AG04449 (cell line): Measurements from ENCODE around the gene RIPOR3.

Source experiments
- CTCF ChIA-PET: fragments of 350-600 bp; formaldehyde crosslinking; extraction: SDS; loops from one replicate; lab custom pipeline; 2021; ENCODE audit warnings: antibody characterized with exemption; lab: Yijun Ruan, JAX
- POLR2A ChIA-PET: fragments of 400-600, 350-600 bp; formaldehyde crosslinking; extraction: SDS; loops from one replicate; lab custom pipeline; 2020; ENCODE audit warnings: antibody characterized with exemption, inconsistent platforms; lab: Yijun Ruan, JAX
- DNase-seq: peaks from one replicate; pipeline ENCODE4 v3.0.0-alpha.2; 2010; ENCODE audit warnings: low read depth, low spot score
- H3K4me3 ChIP-seq: 2 replicates; pipeline ENCODE4 v1.5.1; 2011; ENCODE audit warnings: low read depth, mild to moderate bottlenecking, control low read depth, low read length
- TF ChIP-seq, protein P1 (sequence below): IDR thresholded peaks from one replicate; pipeline ENCODE4 v1.5.1; 2011; ENCODE audit warnings: mild to moderate bottlenecking, moderate library complexity, low read length, control low read depth, inconsistent platforms; ENCODE audit not compliant: insufficient read depth; ENCODE audit errors: missing control alignments

The RIPOR3 gene, protein sequence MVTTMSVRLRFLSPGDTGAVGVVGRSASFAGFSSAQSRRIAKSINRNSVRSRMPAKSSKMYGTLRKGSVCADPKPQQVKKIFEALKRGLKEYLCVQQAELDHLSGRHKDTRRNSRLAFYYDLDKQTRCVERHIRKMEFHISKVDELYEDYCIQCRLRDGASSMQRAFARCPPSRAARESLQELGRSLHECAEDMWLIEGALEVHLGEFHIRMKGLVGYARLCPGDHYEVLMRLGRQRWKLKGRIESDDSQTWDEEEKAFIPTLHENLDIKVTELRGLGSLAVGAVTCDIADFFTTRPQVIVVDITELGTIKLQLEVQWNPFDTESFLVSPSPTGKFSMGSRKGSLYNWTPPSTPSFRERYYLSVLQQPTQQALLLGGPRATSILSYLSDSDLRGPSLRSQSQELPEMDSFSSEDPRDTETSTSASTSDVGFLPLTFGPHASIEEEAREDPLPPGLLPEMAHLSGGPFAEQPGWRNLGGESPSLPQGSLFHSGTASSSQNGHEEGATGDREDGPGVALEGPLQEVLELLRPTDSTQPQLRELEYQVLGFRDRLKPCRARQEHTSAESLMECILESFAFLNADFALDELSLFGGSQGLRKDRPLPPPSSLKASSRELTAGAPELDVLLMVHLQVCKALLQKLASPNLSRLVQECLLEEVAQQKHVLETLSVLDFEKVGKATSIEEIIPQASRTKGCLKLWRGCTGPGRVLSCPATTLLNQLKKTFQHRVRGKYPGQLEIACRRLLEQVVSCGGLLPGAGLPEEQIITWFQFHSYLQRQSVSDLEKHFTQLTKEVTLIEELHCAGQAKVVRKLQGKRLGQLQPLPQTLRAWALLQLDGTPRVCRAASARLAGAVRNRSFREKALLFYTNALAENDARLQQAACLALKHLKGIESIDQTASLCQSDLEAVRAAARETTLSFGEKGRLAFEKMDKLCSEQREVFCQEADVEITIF

DNA sequence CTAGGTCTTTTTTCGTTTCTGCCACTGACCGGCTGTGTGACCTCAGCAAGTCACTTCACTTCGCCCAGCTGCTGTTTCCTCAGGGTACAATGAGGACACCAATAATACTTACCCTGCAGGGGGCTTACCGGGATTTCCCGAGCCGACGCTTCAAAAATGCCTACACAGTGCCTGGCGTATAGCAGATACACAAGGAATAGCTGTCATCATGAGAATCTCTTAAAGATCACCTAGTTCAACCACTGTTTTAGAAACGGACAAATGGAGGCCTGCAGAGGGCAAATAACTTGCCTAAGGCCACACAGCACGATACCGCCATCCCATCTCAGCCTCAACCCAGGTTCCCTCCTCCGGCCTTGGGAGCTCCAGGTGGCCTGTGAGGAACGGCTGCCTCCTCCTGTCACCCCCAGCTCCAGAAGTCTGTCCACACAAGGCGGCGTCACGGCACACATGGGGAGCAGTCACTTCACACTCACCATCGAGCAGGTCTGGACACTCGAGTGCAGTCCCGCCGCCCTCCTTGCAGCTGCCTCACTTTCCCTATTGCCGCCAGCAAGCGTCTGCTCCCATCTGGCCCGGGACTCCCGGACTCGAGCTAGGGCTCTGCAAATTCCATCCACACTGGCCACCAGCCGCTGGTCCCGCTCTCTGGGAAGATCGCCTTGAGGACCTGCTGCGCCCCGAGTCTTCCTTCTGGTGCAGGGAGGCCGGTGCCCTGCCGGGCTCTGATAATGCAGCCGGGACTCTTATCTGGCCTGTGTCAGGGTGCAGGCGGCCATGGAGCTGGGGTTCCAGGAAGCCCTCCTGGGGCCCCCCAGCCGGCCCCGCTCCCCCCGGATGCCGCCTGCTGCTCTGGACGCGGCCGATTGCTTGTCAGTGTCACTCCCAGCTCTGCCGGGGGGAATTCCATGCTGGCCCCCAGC, at the start of gene RIPOR3:
TSS of gene RIPOR3 (minus strand) at position 893 of the 923 bp plus-strand sequence. CDS start at position 479, 414 bp downstream.
- H3K4me3 ChIP-seq, result peak within 1 kb of the TSS; percentile 32
- no peak for DNase-seq
- CTCF ChIA-PET, result no interaction called here
- TF ChIP-seq, protein P1, sequence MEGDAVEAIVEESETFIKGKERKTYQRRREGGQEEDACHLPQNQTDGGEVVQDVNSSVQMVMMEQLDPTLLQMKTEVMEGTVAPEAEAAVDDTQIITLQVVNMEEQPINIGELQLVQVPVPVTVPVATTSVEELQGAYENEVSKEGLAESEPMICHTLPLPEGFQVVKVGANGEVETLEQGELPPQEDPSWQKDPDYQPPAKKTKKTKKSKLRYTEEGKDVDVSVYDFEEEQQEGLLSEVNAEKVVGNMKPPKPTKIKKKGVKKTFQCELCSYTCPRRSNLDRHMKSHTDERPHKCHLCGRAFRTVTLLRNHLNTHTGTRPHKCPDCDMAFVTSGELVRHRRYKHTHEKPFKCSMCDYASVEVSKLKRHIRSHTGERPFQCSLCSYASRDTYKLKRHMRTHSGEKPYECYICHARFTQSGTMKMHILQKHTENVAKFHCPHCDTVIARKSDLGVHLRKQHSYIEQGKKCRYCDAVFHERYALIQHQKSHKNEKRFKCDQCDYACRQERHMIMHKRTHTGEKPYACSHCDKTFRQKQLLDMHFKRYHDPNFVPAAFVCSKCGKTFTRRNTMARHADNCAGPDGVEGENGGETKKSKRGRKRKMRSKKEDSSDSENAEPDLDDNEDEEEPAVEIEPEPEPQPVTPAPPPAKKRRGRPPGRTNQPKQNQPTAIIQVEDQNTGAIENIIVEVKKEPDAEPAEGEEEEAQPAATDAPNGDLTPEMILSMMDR, result no peak
- POLR2A ChIA-PET, result interaction anchor here (0.6 kb wide), 1 partner anchor 353 kb away, joined by 3 read pairs; no protein-coding TSS in a partner anchor

DNA sequence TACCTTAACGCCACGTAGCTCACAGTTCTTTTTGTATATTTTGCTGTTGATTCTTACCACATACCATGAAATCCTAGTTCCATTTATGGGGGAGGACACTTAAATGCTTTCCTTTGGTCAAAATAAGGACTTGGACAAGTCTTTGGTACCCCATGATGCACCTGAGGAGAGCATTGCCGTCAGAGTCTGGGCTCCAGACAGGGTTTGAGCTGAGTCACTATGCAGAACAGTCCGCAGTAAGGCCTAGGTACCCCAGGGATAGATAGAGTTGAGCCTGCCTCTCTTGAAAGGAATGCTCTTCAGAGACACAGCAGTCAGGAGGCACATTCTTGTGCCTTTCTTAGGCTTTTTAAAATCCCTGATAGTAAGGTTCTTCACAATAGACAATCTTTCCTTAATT, 46.0 kb upstream of the RIPOR3 start:
- ChIA-PET CTCF (interaction anchor here (0.7 to 2.8 kb wide), 3 partner anchors 12 to 57 kb away, joined by 3 to 13 read pairs (median 4); no protein-coding TSS in a partner anchor), POLR2A (no interaction called here)
- no peak for DNase-seq
- no peak overlapping the region for H3K4me3 ChIP-seq
- TF ChIP-seq, protein P1, result no peak

DNA sequence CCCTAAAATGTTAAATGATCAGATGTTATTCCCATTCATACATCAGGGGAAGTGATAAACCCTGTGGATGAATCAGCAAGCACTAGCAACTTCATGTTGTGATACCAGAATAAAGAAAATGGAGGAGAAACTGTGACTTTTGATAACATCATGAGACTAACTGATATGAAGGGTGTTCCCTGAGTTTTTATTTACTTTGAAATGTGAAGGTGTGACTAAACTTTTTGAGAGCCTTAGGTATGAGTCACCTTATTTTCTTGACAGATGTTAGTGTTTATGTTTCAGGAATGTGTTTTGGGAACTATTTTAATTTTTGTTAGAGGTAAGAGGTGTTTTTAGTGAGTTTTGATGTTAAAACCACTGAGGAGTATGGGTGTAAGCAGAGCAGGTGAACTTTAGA, 44.5 kb upstream of the RIPOR3 start:
- DNase-seq, result no peak
- POLR2A ChIA-PET, result no interaction called here
- TF ChIP-seq, protein P1, result no peak
- CTCF ChIA-PET, result no interaction called here
- no peak overlapping the region for H3K4me3 ChIP-seq

DNA sequence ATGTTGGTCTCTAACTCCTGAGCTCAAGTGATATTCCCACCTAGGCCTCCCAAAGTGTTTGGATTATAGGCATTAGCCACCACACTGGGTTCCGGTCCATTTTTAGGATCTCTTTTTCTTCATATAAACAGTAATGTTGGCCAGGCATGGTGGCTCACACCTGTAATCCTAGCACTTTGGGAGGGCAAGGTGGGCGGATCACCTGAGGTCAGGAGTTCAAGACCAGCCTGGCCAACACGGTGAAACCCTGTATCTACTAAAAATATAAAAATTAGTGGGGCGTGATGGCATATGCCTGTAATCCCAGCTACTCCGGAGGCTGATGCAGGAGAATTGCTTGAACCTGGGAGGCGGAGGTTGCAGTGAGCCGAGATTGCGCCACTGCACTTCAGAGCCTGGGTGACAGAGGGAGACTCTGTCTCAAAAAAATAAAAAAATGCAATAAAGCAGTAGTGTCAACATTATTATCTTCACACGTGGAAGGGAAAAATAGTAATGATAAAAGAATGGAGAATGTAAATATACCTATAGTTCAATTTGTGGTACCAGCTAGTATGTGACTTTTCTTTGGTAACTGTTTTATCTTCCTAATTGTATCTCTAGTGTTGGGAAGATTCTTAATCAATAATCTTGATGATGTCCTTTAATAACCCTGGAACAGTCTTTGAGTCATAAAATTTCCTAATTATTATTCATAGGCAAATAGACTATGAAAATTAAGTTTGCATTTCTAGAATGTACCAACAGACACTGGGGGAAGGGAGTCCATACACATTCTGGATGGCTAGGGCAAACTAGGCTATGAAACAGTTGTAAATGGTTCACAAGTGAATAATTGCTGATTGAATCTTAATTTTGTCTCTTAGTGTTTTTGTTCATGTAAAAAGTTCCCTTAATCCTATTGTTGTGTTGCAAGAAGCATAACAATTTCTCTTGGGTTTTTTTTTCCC, 43.7 kb upstream of the RIPOR3 start:
- CTCF ChIA-PET, result interaction anchor here (2.0 to 3.1 kb wide), 2 partner anchors 9 to 14 kb away, joined by 14 read pairs; no protein-coding TSS in a partner anchor
- no peak for DNase-seq
- TF ChIP-seq, protein P1, result no peak
- H3K4me3 ChIP-seq, result no peak overlapping the region
- POLR2A ChIA-PET, result no interaction called here
